ENCODE measurements around the gene BRME1.

The BRME1 gene

GRCh38 chr19:13902993-13903555 is 2.8 kb downstream of the BRME1 start:
- TF ChIP-seq, protein P1, sequence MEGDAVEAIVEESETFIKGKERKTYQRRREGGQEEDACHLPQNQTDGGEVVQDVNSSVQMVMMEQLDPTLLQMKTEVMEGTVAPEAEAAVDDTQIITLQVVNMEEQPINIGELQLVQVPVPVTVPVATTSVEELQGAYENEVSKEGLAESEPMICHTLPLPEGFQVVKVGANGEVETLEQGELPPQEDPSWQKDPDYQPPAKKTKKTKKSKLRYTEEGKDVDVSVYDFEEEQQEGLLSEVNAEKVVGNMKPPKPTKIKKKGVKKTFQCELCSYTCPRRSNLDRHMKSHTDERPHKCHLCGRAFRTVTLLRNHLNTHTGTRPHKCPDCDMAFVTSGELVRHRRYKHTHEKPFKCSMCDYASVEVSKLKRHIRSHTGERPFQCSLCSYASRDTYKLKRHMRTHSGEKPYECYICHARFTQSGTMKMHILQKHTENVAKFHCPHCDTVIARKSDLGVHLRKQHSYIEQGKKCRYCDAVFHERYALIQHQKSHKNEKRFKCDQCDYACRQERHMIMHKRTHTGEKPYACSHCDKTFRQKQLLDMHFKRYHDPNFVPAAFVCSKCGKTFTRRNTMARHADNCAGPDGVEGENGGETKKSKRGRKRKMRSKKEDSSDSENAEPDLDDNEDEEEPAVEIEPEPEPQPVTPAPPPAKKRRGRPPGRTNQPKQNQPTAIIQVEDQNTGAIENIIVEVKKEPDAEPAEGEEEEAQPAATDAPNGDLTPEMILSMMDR (conservative IDR thresholded peaks at IDR 0.05; ENCODE audit: low read depth, low read length): peak; percentile 50; the same call in 1 of the 2 replicates
- Histone ChIP-seq H3K4me1 (ENCODE audit: low read depth, poor library complexity, severe bottlenecking) (peaks cover 7% of the 10 kb centered on the region), H3K27ac (no peak overlapping the region), H3K9ac (no peak overlapping the region), H4K20me1 (ENCODE audit: insufficient read depth) (no peaks in the 10 kb centered on the region), H3K4me3 (IDR thresholded peaks at IDR 0.05; ENCODE audit: insufficient read depth, low read depth, low read length) (no peak overlapping the region), H3K79me2 (ENCODE audit: insufficient read depth, low read depth) (no peaks in the 10 kb centered on the region), H2AFZ (ENCODE audit: low read depth) (peak overlapping the region; percentile 45), H3K36me3 (ENCODE audit: insufficient read depth) (no peaks in the 10 kb centered on the region), H3K4me2 (no peak overlapping the region), H3K27me3 (ENCODE audit: insufficient read depth, low read depth) (no peaks in the 10 kb centered on the region)

DNA sequence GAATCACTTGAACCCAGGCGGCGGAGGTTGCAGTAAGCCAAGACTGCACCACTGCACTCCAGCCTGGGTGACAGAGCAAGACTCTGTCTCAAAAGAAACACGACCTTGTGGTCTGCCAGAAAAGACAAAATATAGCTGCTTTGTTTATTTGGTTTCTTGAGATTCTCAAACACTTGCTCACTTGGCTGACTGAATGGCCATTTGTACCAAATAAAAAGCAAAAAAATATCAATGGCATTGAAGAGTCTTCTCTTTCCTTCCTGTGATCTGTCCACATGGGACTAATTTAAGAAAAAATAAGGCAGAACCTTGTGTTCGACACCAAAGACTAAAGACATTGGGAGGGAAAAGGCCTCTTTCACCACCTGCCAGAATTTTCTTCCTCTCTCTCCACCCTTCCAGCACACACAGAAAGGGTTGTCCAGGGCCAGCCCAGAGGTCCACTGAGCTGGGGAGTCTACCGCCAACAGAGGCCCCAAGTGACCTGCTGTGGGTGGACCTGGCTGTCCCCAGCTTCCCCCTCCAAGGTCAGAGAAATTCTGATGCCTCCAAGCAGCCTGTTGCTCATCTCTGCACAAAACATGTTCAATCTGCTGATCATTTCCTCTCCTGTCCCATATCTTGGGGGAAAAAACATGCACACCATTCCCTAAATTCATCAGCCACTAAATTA is 5.9 kb downstream of the BRME1 start:
- Histone ChIP-seq H3K27ac (no peak overlapping the region), H3K4me3 (IDR thresholded peaks at IDR 0.05; ENCODE audit: insufficient read depth, low read depth, low read length) (no peak overlapping the region), H3K9ac (no peak overlapping the region), H3K4me1 (ENCODE audit: low read depth, poor library complexity, severe bottlenecking) (no peaks in the 10 kb centered on the region), H3K79me2 (ENCODE audit: insufficient read depth, low read depth) (no peaks in the 10 kb centered on the region), H4K20me1 (ENCODE audit: insufficient read depth) (no peaks in the 10 kb centered on the region), H3K4me2 (no peak overlapping the region), H2AFZ (ENCODE audit: low read depth) (no peak overlapping the region), H3K36me3 (ENCODE audit: insufficient read depth) (no peaks in the 10 kb centered on the region), H3K27me3 (ENCODE audit: insufficient read depth, low read depth) (no peaks in the 10 kb centered on the region)
- TF ChIP-seq, protein P1 (conservative IDR thresholded peaks at IDR 0.05; ENCODE audit: low read depth, low read length): no peak

GRCh38 chr19:13899393-13899792 is 6.5 kb downstream of the BRME1 start:
- no peak overlapping the region for H3K9ac ChIP-seq
- TF ChIP-seq, protein P1 (conservative IDR thresholded peaks at IDR 0.05; ENCODE audit: low read depth, low read length): no peak

DNA sequence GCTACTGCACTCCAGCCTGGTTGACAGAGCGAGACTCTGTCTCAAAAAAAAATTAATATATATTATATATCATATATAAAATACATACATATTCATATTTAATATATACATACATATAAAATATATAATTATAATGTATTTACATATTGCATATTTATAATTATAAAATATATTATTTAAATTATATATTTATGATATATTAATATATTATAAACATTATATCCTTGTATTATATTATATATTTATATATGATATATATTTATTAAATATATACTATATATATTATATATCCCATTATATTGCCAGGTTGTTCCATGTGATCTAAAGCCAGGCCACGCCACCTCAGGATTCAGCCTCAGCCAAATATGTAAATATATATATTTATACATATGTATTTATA is 9.7 kb downstream of the BRME1 start:
- no peak overlapping the region for H2AFZ ChIP-seq (ENCODE audit: low read depth)
- no peaks in the 10 kb centered on the region for H3K27me3 ChIP-seq (ENCODE audit: insufficient read depth, low read depth)
- TF ChIP-seq, protein P1 (conservative IDR thresholded peaks at IDR 0.05; ENCODE audit: low read depth, low read length): no peak
- no peak overlapping the region for H3K4me2 ChIP-seq
- no peaks in the 10 kb centered on the region for H3K79me2 ChIP-seq (ENCODE audit: insufficient read depth, low read depth)
- no peak overlapping the region for H3K9ac ChIP-seq
- no peaks in the 10 kb centered on the region for H3K4me1 ChIP-seq (ENCODE audit: low read depth, poor library complexity, severe bottlenecking)
- H4K20me1 ChIP-seq (ENCODE audit: insufficient read depth): no peaks in the 10 kb centered on the region
- H3K27ac ChIP-seq: no peak overlapping the region
- no peak overlapping the region for H3K4me3 ChIP-seq (IDR thresholded peaks at IDR 0.05; ENCODE audit: insufficient read depth, low read depth, low read length)
- H3K36me3 ChIP-seq (ENCODE audit: insufficient read depth): no peaks in the 10 kb centered on the region

More at GRCh38 chr19:13899393-13899792, 6.5 kb downstream of the BRME1 start:
- Histone ChIP-seq H3K36me3 (ENCODE audit: insufficient read depth) (no peaks in the 10 kb centered on the region), H3K27ac (no peak overlapping the region), H3K79me2 (ENCODE audit: insufficient read depth, low read depth) (no peaks in the 10 kb centered on the region), H3K4me1 (ENCODE audit: low read depth, poor library complexity, severe bottlenecking) (no peaks in the 10 kb centered on the region), H2AFZ (ENCODE audit: low read depth) (no peak overlapping the region), H4K20me1 (ENCODE audit: insufficient read depth) (no peaks in the 10 kb centered on the region), H3K27me3 (ENCODE audit: insufficient read depth, low read depth) (no peaks in the 10 kb centered on the region), H3K4me2 (no peak overlapping the region), H3K4me3 (IDR thresholded peaks at IDR 0.05; ENCODE audit: insufficient read depth, low read depth, low read length) (no peak overlapping the region)

Data from KMS-11 (cell line).